ENCODE results near the gene DMP1. TPM values are rescaled to one million over a fixed set of nuclear protein-coding genes. Genes with fewer than 3 reads are reported as not detected.

DMP1 gene
- total RNA-seq, 1 experiment from 2014 or later, result not detected

DNA sequence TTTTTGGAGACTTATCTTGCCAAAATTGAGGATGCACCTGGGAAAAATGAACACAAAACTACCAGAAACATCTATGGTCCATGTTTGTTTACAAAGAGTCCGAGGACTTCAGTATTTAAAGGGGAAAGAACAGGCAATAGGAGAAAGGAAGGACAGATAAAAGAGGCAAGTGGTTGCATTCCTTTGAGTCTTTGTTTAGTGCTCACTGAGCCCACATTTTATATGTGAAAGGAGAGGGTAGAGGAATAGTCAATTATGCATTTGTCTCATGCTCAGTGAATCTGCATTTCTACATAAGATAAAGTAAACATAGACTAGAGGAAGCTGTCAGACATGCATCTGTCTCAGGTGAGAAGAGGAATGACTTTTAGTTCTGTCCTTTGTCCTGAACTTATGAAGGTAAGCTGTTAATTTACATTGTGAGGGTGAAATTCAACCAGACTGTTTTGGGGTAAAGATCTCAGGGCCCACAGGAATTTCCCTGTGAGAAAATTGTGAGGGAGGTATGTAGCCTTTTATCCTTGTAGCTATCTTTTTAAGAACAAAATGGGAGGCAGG is 4.5 kb downstream of the DMP1 start:
- H3K79me2 ChIP-seq (ENCODE audit: low read depth), result no peaks in the 10 kb centered on the region
- intact Hi-C loops (cut with micrococcal nuclease; ENCODE audit: unreplicated experiment), result no loop called here
- TF ChIP-seq, protein P1, sequence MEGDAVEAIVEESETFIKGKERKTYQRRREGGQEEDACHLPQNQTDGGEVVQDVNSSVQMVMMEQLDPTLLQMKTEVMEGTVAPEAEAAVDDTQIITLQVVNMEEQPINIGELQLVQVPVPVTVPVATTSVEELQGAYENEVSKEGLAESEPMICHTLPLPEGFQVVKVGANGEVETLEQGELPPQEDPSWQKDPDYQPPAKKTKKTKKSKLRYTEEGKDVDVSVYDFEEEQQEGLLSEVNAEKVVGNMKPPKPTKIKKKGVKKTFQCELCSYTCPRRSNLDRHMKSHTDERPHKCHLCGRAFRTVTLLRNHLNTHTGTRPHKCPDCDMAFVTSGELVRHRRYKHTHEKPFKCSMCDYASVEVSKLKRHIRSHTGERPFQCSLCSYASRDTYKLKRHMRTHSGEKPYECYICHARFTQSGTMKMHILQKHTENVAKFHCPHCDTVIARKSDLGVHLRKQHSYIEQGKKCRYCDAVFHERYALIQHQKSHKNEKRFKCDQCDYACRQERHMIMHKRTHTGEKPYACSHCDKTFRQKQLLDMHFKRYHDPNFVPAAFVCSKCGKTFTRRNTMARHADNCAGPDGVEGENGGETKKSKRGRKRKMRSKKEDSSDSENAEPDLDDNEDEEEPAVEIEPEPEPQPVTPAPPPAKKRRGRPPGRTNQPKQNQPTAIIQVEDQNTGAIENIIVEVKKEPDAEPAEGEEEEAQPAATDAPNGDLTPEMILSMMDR (conservative IDR thresholded peaks at IDR 0.05), result no peak
- TF ChIP-seq EZH2 (IDR thresholded peaks at IDR 0.05; ENCODE audit: low read depth), result no peak
- H3K4me2 ChIP-seq, result no peak overlapping the region
- no peaks in the 10 kb centered on the region for H3K36me3 ChIP-seq (ENCODE audit: low read depth)
- CTCF ChIA-PET, result no interaction called here
- POLR2A ChIA-PET (ENCODE audit: unreplicated experiment), result no interaction called here
- no TSS peak for BruUV-seq (replicated peaks)
- no peaks in the 10 kb centered on the region for H3K9me3 ChIP-seq (ENCODE audit: insufficient read depth, low read depth)
- no peak for DNase-seq
- H3K4me3 ChIP-seq, result no peak overlapping the region
- H3K27me3 ChIP-seq (ENCODE audit: insufficient read depth, low read depth), result no peaks in the 10 kb centered on the region
- H3K4me1 ChIP-seq (replicated peaks; ENCODE audit: insufficient read depth), result peaks cover 30% of the 10 kb centered on the region
- no peak overlapping the region for H3K27ac ChIP-seq
- no peaks in the 10 kb centered on the region for H4K20me1 ChIP-seq (ENCODE audit: insufficient read depth)
- H3K9me2 ChIP-seq (ENCODE audit: insufficient read depth), result no peaks in the 10 kb centered on the region
- H3F3A ChIP-seq (ENCODE audit: insufficient read depth, low read depth), result peaks cover 9% of the 10 kb centered on the region; the same call in 1 of the 2 replicates
- no peak overlapping the region for H2AFZ ChIP-seq

DNA sequence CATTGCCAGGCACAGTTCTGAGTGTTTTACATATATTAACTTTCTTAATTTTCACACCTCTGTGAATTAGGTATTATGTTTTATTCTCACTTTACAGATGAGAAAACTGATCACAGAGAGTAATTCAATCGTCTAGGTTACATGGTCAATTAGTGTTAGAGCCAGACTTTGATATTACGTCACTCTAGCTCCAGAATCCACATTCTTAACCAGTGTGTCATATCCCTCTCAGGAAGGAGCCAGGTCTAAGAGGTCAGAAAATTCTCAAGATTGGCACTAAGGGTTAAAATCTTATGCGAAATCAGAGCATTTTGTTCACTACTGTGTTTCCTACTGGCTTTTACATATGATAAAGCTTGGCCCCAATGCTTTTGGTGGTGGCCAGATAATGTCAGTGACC is 7.4 kb downstream of the DMP1 start:
- Histone ChIP-seq H3K9me2 (ENCODE audit: insufficient read depth) (no peaks in the 10 kb centered on the region), H2AFZ (no peak overlapping the region), H3K36me3 (ENCODE audit: low read depth) (no peaks in the 10 kb centered on the region), H3K9me3 (ENCODE audit: insufficient read depth, low read depth) (no peaks in the 10 kb centered on the region), H3K4me2 (peak overlapping the region; percentile 27; the same call in 1 of the 2 replicates), H3K79me2 (ENCODE audit: low read depth) (no peaks in the 10 kb centered on the region), H3K4me1 (replicated peaks; ENCODE audit: insufficient read depth) (peaks cover 40% of the 10 kb centered on the region), H3K4me3 (no peak overlapping the region), H3K27ac (peak overlapping the region; percentile 8; the same call in 1 of the 2 replicates), H3K27me3 (ENCODE audit: insufficient read depth, low read depth) (no peaks in the 10 kb centered on the region), H3F3A (ENCODE audit: insufficient read depth, low read depth) (peaks cover 13% of the 10 kb centered on the region; the same call in 1 of the 2 replicates), H4K20me1 (ENCODE audit: insufficient read depth) (no peaks in the 10 kb centered on the region)
- CTCF ChIA-PET, result no interaction called here
- POLR2A ChIA-PET (ENCODE audit: unreplicated experiment), result interaction anchor here (0.7 kb wide), 1 partner anchor 186 kb away, joined by 7 read pairs; no protein-coding TSS in a partner anchor
- no peak for DNase-seq
- intact Hi-C loops (cut with micrococcal nuclease; ENCODE audit: unreplicated experiment), result no loop called here
- BruUV-seq (replicated peaks), result no TSS peak
- TF ChIP-seq EZH2 (IDR thresholded peaks at IDR 0.05; ENCODE audit: low read depth), result no peak
- TF ChIP-seq, protein P1 (conservative IDR thresholded peaks at IDR 0.05), result no peak

DNA sequence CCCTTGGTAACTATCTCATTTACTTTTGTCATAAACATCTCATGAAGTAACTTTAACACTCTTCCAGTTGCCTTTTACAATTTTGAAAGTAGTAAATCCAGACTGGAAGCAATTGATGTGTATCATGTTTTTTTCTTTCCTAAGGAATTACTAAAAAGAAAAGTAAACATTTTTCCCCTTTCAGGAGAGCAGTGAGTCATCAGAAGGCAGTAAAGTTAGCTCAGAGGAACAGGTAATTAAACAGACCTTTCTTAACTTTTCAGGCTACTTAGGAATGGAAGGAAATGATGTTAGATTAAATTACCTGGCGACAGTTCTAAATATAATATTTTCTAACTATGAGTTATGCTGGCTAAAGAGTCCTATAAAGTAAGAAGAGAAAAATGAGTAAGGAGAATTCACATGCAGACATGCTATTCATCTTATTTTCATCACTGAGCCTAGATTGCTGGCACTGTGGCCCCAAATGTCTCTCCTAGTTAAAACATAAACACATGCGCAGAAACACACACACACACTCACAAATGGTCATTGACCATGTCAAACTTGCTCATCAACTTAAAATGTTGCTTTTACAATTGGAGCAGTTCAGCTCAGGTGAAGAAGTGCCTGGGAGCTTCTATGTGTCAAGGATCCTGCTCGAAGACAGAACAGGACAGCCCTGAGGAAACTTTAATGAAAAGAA is 9.3 kb downstream of the DMP1 start:
- H3K27ac ChIP-seq, result peak overlapping the region; percentile 72
- POLR2A ChIA-PET (ENCODE audit: unreplicated experiment), result interaction anchor here (0.6 to 0.7 kb wide), 4 partner anchors 141 to 349 kb away, joined by 3 to 5 read pairs (median 4); no protein-coding TSS in a partner anchor

More for the DNA sequence above, 9.3 kb downstream of the DMP1 start:
- H3K4me1 ChIP-seq (replicated peaks; ENCODE audit: insufficient read depth), result peaks cover 40% of the 10 kb centered on the region
- intact Hi-C loops (cut with micrococcal nuclease; ENCODE audit: unreplicated experiment), result no loop called here
- peak overlapping the region; percentile 73 for H3K4me2 ChIP-seq
- H3K4me3 ChIP-seq, result peak overlapping the region; percentile 17; the same call in 1 of the 2 replicates
- DNase-seq, result peak; percentile 5 to 81
- H3K9me3 ChIP-seq (ENCODE audit: insufficient read depth, low read depth), result no peaks in the 10 kb centered on the region
- no TSS peak for BruUV-seq (replicated peaks)
- H4K20me1 ChIP-seq (ENCODE audit: insufficient read depth), result no peaks in the 10 kb centered on the region
- H3K79me2 ChIP-seq (ENCODE audit: low read depth), result no peaks in the 10 kb centered on the region
- H2AFZ ChIP-seq, result 0 out of 2 replicates have a peak overlapping the region, but pooled peaks have one; percentile 27
- H3F3A ChIP-seq (ENCODE audit: insufficient read depth, low read depth), result peaks cover 13% of the 10 kb centered on the region; the same call in 1 of the 2 replicates
- H3K27me3 ChIP-seq (ENCODE audit: insufficient read depth, low read depth), result no peaks in the 10 kb centered on the region
- TF ChIP-seq, protein P1 (conservative IDR thresholded peaks at IDR 0.05), result no peak
- TF ChIP-seq EZH2 (IDR thresholded peaks at IDR 0.05; ENCODE audit: low read depth), result no peak
- no peaks in the 10 kb centered on the region for H3K9me2 ChIP-seq (ENCODE audit: insufficient read depth)
- no peaks in the 10 kb centered on the region for H3K36me3 ChIP-seq (ENCODE audit: low read depth)
- CTCF ChIA-PET, result no interaction called here
